22Rv1 (cell line): Measurements from ENCODE around the gene POFUT2.

ENCODE experiments used
- H3K27ac ChIP-seq: fragments of 450-650 bp; 2 replicates; pipeline ENCODE4 v1.5.1; 2017
- ZFX ChIP-seq: fragments of 450-650 bp; IDR thresholded peaks from 2 replicates; pipeline ENCODE4 v1.6.1; 2017; ENCODE audit warnings: antibody characterized with exemption, borderline replicate concordance
- TF ChIP-seq, protein P1 (sequence below): fragments of 450-650 bp; IDR thresholded peaks from 2 replicates; pipeline ENCODE4 v1.5.1; 2017; ENCODE audit warnings: mild to moderate bottlenecking

POFUT2 gene

DNA sequence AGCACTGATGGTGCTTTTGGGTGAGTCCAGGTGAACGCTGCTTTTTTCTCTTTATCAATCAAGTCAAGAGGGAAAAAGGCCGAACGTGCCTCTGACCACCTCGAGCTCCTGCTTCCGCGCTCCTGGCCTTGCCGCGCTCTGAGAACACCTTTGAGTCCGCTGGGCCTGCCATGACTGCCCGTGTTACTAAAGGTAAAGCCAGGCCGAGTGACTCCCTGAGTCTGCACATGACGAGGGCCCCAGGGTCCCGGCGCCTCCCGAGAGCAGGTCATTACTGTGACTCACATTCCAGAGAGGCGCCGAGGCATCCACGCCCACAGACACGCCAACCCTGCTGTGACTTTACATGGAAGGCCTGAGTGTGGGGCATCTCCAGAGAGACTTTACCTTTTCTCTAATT, 11.1 kb downstream of the POFUT2 start:
- no peak overlapping the region for H3K27ac ChIP-seq
- no peak for TF ChIP-seq ZFX
- TF ChIP-seq, protein P1, sequence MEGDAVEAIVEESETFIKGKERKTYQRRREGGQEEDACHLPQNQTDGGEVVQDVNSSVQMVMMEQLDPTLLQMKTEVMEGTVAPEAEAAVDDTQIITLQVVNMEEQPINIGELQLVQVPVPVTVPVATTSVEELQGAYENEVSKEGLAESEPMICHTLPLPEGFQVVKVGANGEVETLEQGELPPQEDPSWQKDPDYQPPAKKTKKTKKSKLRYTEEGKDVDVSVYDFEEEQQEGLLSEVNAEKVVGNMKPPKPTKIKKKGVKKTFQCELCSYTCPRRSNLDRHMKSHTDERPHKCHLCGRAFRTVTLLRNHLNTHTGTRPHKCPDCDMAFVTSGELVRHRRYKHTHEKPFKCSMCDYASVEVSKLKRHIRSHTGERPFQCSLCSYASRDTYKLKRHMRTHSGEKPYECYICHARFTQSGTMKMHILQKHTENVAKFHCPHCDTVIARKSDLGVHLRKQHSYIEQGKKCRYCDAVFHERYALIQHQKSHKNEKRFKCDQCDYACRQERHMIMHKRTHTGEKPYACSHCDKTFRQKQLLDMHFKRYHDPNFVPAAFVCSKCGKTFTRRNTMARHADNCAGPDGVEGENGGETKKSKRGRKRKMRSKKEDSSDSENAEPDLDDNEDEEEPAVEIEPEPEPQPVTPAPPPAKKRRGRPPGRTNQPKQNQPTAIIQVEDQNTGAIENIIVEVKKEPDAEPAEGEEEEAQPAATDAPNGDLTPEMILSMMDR, result no peak

DNA sequence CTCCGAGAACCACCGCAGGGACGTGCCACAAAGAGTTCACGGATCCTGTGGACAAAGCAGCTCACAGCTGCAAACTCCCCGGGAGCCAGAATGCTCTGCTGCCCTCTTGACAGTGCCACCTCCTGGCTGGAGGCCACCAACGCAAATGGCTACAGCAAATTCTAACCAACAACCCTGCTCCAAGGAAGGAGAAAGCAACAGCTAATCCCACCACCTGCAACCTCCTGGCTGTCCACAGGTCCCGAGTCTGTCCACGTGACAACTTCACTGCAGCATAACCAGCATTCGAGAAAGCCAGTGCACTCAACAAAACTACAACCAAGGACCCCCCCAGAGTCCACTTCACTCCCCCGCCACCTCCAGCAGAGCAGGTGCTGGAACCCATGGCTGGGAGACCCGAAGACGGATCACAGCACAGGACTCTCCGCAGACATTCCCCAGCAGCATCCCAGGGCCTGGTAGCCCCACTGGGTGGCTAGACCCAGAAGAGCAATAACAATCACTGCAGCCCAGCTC, 17.3 kb downstream of the POFUT2 start:
- TF ChIP-seq, protein P1, result peak; percentile 95
- no peak for TF ChIP-seq ZFX
- peak overlapping the region; percentile 68 for H3K27ac ChIP-seq

DNA sequence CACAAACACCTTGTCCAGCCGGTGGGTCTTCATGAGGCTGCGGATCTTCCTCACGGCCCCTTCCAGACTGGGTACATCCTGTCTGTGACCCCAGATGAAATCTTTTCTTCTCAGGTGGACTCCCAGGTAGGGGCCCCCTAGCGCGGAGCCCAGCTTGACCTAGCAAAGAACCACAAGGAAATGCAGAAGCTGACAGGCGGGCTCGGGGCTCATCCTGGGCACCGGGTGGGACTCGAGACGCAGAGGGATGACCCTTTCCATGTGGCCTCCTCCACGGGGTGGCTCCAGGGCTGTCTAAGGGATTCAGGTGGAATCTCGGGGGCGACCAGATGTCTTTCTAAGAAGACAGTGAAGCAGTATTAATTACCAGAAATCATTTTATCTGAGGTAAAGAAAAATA, 17.8 kb downstream of the POFUT2 start:
- peak overlapping the region; percentile 68 for H3K27ac ChIP-seq
- TF ChIP-seq, protein P1, result no peak
- no peak for TF ChIP-seq ZFX

DNA sequence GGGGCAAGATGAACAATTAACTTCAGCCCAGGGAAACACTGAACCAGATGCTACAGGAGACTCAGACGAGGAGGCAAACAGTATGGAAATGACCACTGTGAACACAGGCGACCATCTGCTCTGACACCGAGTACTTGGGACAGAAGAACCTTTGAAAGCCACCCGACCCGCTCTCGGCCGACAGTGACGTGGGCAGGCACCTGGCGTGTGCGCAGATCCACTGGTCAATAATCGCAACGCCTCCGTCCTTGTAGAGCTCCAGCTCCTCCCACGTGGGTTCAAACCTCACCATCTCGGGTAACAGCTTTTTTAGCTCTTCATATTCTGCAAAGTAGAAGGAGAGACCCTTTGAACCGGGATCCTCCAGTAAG, 20.3 kb downstream of the POFUT2 start:
- H3K27ac ChIP-seq, result no peak overlapping the region
- no peak for TF ChIP-seq ZFX
- TF ChIP-seq, protein P1, result no peak

DNA sequence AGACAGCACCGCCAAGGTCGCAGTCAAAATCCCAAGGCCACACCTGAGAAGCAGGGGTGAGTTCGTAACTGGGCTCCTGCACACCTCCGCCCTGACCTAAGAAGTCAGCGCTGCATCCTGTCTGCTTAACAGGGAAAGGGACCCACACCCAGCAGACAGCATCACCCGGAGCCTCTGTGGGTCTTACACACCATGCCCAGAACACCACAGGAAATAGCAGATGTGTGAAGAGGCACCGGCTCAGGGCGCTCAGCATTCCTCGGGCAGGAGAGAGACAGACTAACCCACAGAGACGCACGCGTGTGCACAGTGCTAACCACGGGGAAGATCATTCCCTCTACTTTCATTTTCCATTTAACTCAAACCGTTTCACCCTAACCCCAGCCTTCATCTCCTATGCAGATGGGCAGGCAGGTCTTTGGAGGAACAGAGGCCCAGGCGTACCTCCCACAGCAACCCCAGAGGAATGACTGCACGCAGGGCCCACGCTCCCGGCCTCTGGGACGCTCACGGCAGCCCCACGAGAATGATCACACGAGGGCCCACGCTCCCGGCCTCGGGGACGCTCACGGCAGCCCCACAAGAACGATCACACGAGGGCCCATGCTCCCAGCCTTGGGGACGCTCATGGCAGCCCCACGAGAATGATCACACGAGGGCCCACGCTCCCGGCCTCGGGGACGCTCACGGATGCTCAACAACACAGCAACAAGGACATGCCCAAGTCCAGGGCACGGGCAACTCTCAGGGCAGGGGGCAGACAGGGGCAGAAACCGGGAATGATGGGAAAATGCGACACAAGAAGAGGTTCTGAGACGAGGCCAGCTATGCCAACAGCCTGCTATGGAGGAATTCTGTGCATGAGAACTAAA, 20.9 kb downstream of the POFUT2 start:
- TF ChIP-seq, protein P1, result no peak
- TF ChIP-seq ZFX, result no peak
- no peak overlapping the region for H3K27ac ChIP-seq

DNA sequence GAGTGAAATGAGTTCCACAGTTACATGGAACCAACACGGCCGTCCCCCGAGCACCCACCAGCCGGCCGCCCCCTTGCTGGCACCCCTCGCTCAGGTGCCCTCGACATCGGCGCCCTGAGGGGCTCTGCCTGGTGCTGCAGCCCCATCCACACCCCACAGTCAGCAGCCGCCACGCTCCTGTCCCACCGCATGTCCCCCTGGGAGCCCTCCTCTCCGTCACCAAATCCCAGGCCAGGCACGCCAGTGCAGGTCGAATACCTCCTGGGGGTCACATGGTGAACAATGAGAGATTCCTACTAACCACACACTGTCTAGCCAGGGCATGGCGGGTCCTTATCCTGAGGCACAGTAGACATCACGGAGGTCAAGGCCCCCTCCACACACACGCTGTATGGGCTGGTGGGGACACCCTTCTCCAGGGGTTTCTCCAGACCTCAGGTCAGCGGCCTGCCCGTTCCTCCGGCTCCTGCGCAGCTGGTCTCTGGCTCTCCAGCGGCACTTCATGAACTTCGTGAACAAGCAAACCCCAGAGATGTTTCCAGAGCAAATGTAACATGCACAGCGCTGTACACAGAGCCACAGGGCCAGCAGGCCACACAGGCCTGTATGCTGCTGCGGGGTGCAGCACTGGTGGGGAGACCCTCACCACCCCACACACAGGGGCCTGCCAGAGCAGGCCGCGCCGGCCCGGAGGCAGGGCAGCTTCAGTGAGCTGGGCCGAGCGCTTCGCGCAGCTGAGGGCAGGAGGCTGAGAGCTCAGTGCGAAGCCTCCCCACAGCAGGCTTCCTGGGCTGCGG, 21.8 kb downstream of the POFUT2 start:
- H3K27ac ChIP-seq, result no peak overlapping the region
- TF ChIP-seq, protein P1, result no peak
- TF ChIP-seq ZFX, result no peak

DNA sequence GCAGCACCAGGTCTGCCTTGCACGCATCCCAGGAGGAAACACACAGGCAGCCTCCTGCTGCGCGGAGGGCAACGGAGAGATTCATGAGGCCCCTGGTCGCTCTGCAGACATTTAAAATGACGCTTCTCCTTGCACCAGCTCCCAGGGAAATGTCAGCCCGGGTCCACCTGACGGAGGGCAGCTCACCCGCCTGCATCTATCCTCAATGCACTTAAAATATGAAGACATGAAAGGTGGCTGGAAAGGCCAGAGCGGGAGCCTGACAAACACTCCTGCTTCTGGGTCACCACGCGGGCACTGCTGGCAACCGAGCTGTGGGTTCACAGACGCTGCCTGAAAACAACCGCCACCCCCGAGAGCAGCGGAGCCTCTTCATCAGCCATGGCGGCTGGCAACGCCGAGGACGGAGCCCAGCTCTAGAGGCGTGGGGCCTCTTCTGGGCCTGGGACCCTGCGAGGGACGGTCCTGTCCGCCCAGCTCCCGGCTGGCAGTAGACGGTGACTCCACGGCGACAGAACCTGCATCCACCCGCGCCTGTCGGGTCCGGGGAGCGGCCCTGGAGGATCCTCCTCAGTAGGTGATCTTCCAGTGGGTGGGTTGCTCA, 22.7 kb downstream of the POFUT2 start:
- no peak overlapping the region for H3K27ac ChIP-seq

More for the DNA sequence above, 22.7 kb downstream of the POFUT2 start:
- TF ChIP-seq, protein P1, result no peak
- no peak for TF ChIP-seq ZFX
